SH-SY5Y (cell line): ENCODE data around the gene MATN1.

Experiments
- GATA2 ChIP-seq: IDR thresholded peaks from 2 replicates; pipeline ENCODE4 v1.6.1; 2011; ENCODE audit warnings: mild to moderate bottlenecking, low read depth, low read length
- GATA3 ChIP-seq: IDR thresholded peaks from 2 replicates; pipeline ENCODE4 v1.6.1; 2011; ENCODE audit warnings: low read depth, mild to moderate bottlenecking, low read length, moderate library complexity

MATN1 gene

GRCh38 chr1:30697571-30698376 is 25.6 kb downstream of the MATN1 start:
- TF ChIP-seq GATA2 (no peak), GATA3 (no peak)

GRCh38 chr1:30696831-30697230 is 26.6 kb downstream of the MATN1 start:
- TF ChIP-seq GATA2 (no peak), GATA3 (no peak)

- TF ChIP-seq GATA2 (peak; percentile 81), GATA3 (no peak)
Measured at GRCh38 chr1:30695439-30695841, 27.9 kb downstream of the MATN1 start.

GRCh38 chr1:30694280-30695175 is 28.9 kb downstream of the MATN1 start:
- TF ChIP-seq GATA2 (no peak), GATA3 (no peak)

- TF ChIP-seq GATA3 (no peak), GATA2 (no peak)
Measured at GRCh38 chr1:30693822-30694221, 29.6 kb downstream of the MATN1 start.

- TF ChIP-seq GATA2 = no peak
- TF ChIP-seq GATA3 = no peak
Measured at GRCh38 chr1:30693366-30693765, 30.0 kb downstream of the MATN1 start.

- TF ChIP-seq GATA2 (no peak), GATA3 (no peak)
Measured at GRCh38 chr1:30692948-30693301, 30.5 kb downstream of the MATN1 start.

- no peak for TF ChIP-seq GATA2
- TF ChIP-seq GATA3 = no peak
Measured at GRCh38 chr1:30692201-30692947, 31.0 kb downstream of the MATN1 start.

- TF ChIP-seq GATA3 = no peak
Measured at GRCh38 chr1:30691480-30691879, 31.9 kb downstream of the MATN1 start.

- TF ChIP-seq GATA2 (no peak), GATA3 (no peak)
Measured at GRCh38 chr1:30689901-30690645, 33.3 kb downstream of the MATN1 start.

- TF ChIP-seq GATA2 = peak; percentile 94
- TF ChIP-seq GATA3 = no peak; the same call in 1 of the 2 replicates
Measured at GRCh38 chr1:30688920-30689794, 34.2 kb downstream of the MATN1 start.

GRCh38 chr1:30687886-30688285 is 35.5 kb downstream of the MATN1 start:
- no peak for TF ChIP-seq GATA2

GRCh38 chr1:30686236-30686935 is 37.0 kb downstream of the MATN1 start:
- no peak for TF ChIP-seq GATA3
